Transverse colon (tissue), 4 donors: ENCODE results near the gene TP73. TPM values are rescaled to one million over a fixed set of nuclear protein-coding genes. Genes with fewer than 3 reads are reported as not detected.

Experiments
- DNase-seq: peaks from one replicate; pipeline ENCODE4 v3.0.0-alpha.2; 2019
- H3K27ac ChIP-seq, 4 donors: fragments of 200-600 bp; sonication (generic); 2 replicates each; pipeline ENCODE4 v1.5.1; 2016 to 2018; ENCODE audit warnings: inconsistent platforms in 4 of 4
- H3K27me3 ChIP-seq: fragments of 200-600 bp; sonication (generic); 2 replicates; pipeline ENCODE4 v1.5.1; 2017; ENCODE audit warnings: inconsistent platforms
- H3K36me3 ChIP-seq, 4 donors: fragments of 200-600 bp; sonication (generic); 2 replicates each; pipeline ENCODE4 v1.5.1; 2017 to 2019; ENCODE audit warnings: inconsistent platforms in 4 of 4
- H3K4me1 ChIP-seq, 4 donors: fragments of 200-600 bp; sonication (generic); 2 replicates each; pipeline ENCODE4 v1.5.1; 2017 to 2020; ENCODE audit warnings: inconsistent platforms in 4 of 4
- H3K4me3 ChIP-seq, 4 donors: fragments of 200-600 bp; sonication (generic); 1 replicate in 1 of 4; 2 replicates in 3 of 4; pipeline versions ENCODE4 v1.5.1 to v1.6.1; 2017 to 2019; ENCODE audit warnings: inconsistent platforms in 4 of 4
- H3K9me3 ChIP-seq, 2 donors: fragments of 200-600 bp; sonication (generic); 2 replicates each; pipeline ENCODE4 v1.5.1; 2017 to 2019; ENCODE audit warnings: inconsistent platforms in 2 of 2
- CTCF ChIP-seq, 5 experiments: fragments of 200-600 bp in 3 of 5; fragments of 450-650 bp in 2 of 5; sonication (generic) in 3 of 5; IDR thresholded peaks; 1 replicate in 2 of 5; 2 replicates in 3 of 5; pipeline ENCODE4 v1.5.1; 2016 to 2017; ENCODE audit warnings: antibody characterized with exemption in 5 of 5, inconsistent platforms in 3 of 5, mild to moderate bottlenecking in 2 of 5, moderate library complexity in 1 of 5
- EP300 ChIP-seq: sonication (generic); formaldehyde crosslinking; IDR thresholded peaks from one replicate; pipeline ENCODE4 v1.6.1; 2017; ENCODE audit warnings: antibody characterized with exemption, low read depth
- POLR2A ChIP-seq: fragments of 450-650 bp; IDR thresholded peaks from one replicate; pipeline ENCODE4 v1.6.1; 2016; ENCODE audit warnings: antibody characterized with exemption, mild to moderate bottlenecking, moderate library complexity
- POLR2AphosphoS5 ChIP-seq, 3 donors: sonication (generic); formaldehyde crosslinking; IDR thresholded peaks; one replicate each; pipeline ENCODE4 v1.6.1; 2016; ENCODE audit warnings: antibody characterized with exemption in 3 of 3
- WGBS, 2 donors: methylation state at CpG; one replicate each; pipeline ENCODE4 v1.1.5; 2018; ENCODE audit warnings: low coverage in 1 of 2; 5-methylcytosine and 5-hydroxymethylcytosine counted together
- in situ Hi-C, 4 donors: fragments of 200-750 bp; cut with MboI; loops; one replicate each; pipeline versions ENCODE4 v1.15.0 to v1.15.1; 2017; ENCODE audit warnings: low sequenced_read_pairs in 3 of 4, low pct_ligation_motif_present in 1 of 4, low pct_unique_long_range_greater_than_20kb in 1 of 4
- intact Hi-C: fragments of 100-400 bp; cut with DNase I; formaldehyde crosslinking; loops from one replicate; pipeline ENCODE4 v1.15.1; 2023; ENCODE audit warnings: low total_unique reads
- total RNA-seq, 4 donors: library from RNA; depleted of rRNA; stranded (reverse); fragments of >200 nt; gene quantifications; one replicate each; pipeline ENCODE4 v1.1.0, GENCODE V29; 2016

TP73 gene
- total RNA-seq, 4 donors from 2014 or later, result 0.20 to 0.32 TPM; not detected in 2

GRCh38 chr1:3631320-3632260 lies 20.7 kb upstream of the TP73 start:
- intact Hi-C loops (no loop called here), in situ Hi-C loops (no loop called here)
- H3K36me3 ChIP-seq, result peaks cover 0 to 34% (median 16%) of the 10 kb centered on the region in 4 donors
- no peak for TF ChIP-seq POLR2A
- TF ChIP-seq POLR2AphosphoS5 (IDR thresholded peaks at IDR 0.05), result no peak
- TF ChIP-seq EP300, result no peak
- TF ChIP-seq CTCF (IDR thresholded peaks at IDR 0.05), result no peak
- 83 to 84% methylated on average over 1 to 28 of the region's 36 CpGs for WGBS, 2 donors
- H3K27ac ChIP-seq, result no peak overlapping the region
- no peaks in the 10 kb centered on the region for H3K9me3 ChIP-seq
- DNase-seq, result no peak
- no peaks in the 10 kb centered on the region for H3K27me3 ChIP-seq
- no peak overlapping the region for H3K4me3 ChIP-seq
- H3K4me1 ChIP-seq, result no peaks in the 10 kb centered on the region

- no peaks in the 10 kb centered on the region for H3K9me3 ChIP-seq
- no peak overlapping the region for H3K4me3 ChIP-seq
- peaks cover 0 to 38% (median 18%) of the 10 kb centered on the region in 4 donors for H3K36me3 ChIP-seq
- TF ChIP-seq POLR2A, result no peak
- no peak for TF ChIP-seq POLR2AphosphoS5 (IDR thresholded peaks at IDR 0.05)
- no peak for TF ChIP-seq EP300
- no peak for TF ChIP-seq CTCF (IDR thresholded peaks at IDR 0.05)
- H3K4me1 ChIP-seq, result no peaks in the 10 kb centered on the region
- 97% methylated on average over 17 of the region's 17 CpGs; no CpG with 5 or more reads in 1 of the 2 donors for WGBS, 2 donors
- DNase-seq, result no peak
- in situ Hi-C loops, result no loop called here
- H3K27ac ChIP-seq, result no peak overlapping the region
- intact Hi-C loops, result no loop called here
- H3K27me3 ChIP-seq, result no peaks in the 10 kb centered on the region
These were observed 20.0 kb upstream of the TP73 start for GRCh38 chr1:3632298-3632697.

- H3K36me3 ChIP-seq, result peaks cover 0 to 42% (median 18%) of the 10 kb centered on the region in 4 donors
- no peak for DNase-seq
These were observed 19.5 kb upstream of the TP73 start for GRCh38 chr1:3632716-3633343.

More at GRCh38 chr1:3632716-3633343, 19.5 kb upstream of the TP73 start:
- no peaks in the 10 kb centered on the region for H3K4me1 ChIP-seq
- H3K4me3 ChIP-seq, result no peak overlapping the region
- in situ Hi-C loops, result no loop called here
- intact Hi-C loops, result no loop called here
- no peak for TF ChIP-seq POLR2A
- TF ChIP-seq CTCF (IDR thresholded peaks at IDR 0.05), result no peak
- TF ChIP-seq EP300, result no peak
- TF ChIP-seq POLR2AphosphoS5 (IDR thresholded peaks at IDR 0.05), result no peak
- WGBS, 2 donors, result 95 to 96% methylated on average over 5 to 26 of the region's 26 CpGs
- H3K9me3 ChIP-seq, result no peaks in the 10 kb centered on the region
- no peak overlapping the region for H3K27ac ChIP-seq
- no peaks in the 10 kb centered on the region for H3K27me3 ChIP-seq
